SU-DHL-6 (cell line): ENCODE data around the gene BNIP2.
"Not testable (repeated sequence)": the region's sequence is repeated elsewhere in the genome, so short reads cannot be mapped to it uniquely, and the experiment has no call there.

Experiments
- H2AFZ ChIP-seq: fragments of 200-600 bp; sonication (generic); 2 replicates; pipeline ENCODE4 v1.6.1; 2014; ENCODE audit warnings: low read depth, mild to moderate bottlenecking, moderate library complexity, mixed read lengths, antibody characterized with exemption, low read length; ENCODE audit not compliant: severe bottlenecking
- H3F3A ChIP-seq: fragments of 200-600 bp; shearing (Covaris generic); 2 replicates; pipeline ENCODE4 v1.6.0; 2016; ENCODE audit warnings: antibody characterized with exemption, mild to moderate bottlenecking; ENCODE audit not compliant: insufficient read depth
- H3K27ac ChIP-seq: fragments of 200-600 bp; sonication (generic); 2 replicates; pipeline ENCODE4 v1.5.1; 2016; ENCODE audit warnings: low read depth, mild to moderate bottlenecking, low read length, moderate library complexity, mixed read lengths
- H3K27me3 ChIP-seq: fragments of 200-600 bp; sonication (generic), shearing (Covaris generic); 2 replicates; pipeline ENCODE4 v1.6.0; 2014; ENCODE audit warnings: mild to moderate bottlenecking, low read length
- H3K36me3 ChIP-seq: fragments of 200-600 bp; sonication (generic); 2 replicates; pipeline ENCODE4 v1.6.1; 2014; ENCODE audit warnings: mild to moderate bottlenecking, low read length, mixed read lengths
- H3K4me2 ChIP-seq: fragments of 300-600, 200-600 bp; shearing (Covaris generic), sonication (generic); 2 replicates; pipeline ENCODE4 v1.6.0; 2014; ENCODE audit warnings: low read length, low read depth, mild to moderate bottlenecking; ENCODE audit not compliant: poor library complexity, severe bottlenecking
- H3K4me3 ChIP-seq: fragments of 200-600 bp; sonication (generic); 2 replicates; pipeline ENCODE4 v1.5.1; 2014; ENCODE audit warnings: antibody characterized with exemption, low read length, mild to moderate bottlenecking, mixed read lengths; ENCODE audit not compliant: insufficient read depth, poor library complexity, severe bottlenecking
- H3K79me2 ChIP-seq: fragments of 200-600 bp; sonication (generic); 2 replicates; pipeline ENCODE4 v1.6.1; 2014; ENCODE audit warnings: mild to moderate bottlenecking, low read length, moderate library complexity; ENCODE audit not compliant: insufficient read depth
- H3K9ac ChIP-seq: fragments of 200-600 bp; sonication (generic); 2 replicates; pipeline ENCODE4 v1.7.0; 2014; ENCODE audit warnings: mild to moderate bottlenecking, low read length
- H3K9me2 ChIP-seq: fragments of 200-600 bp; sonication (generic); replicated peaks from 2 replicates; pipeline ENCODE4 v1.6.1; 2014; ENCODE audit warnings: low read length; ENCODE audit not compliant: insufficient read depth
- H3K9me3 ChIP-seq: fragments of 200-600 bp; sonication (generic); 2 replicates; pipeline ENCODE4 v1.6.1; 2014; ENCODE audit warnings: low read length, mixed read lengths; ENCODE audit not compliant: insufficient read depth
- H4K20me1 ChIP-seq: fragments of 200-600 bp; sonication (generic); 2 replicates; pipeline ENCODE4 v1.6.1; 2014; ENCODE audit warnings: low read depth, mild to moderate bottlenecking, antibody characterized with exemption, low read length, moderate library complexity, mixed read lengths
- EZH2phosphoT487 ChIP-seq: fragments of 200-600 bp; sonication (generic), shearing (Covaris generic); conservative IDR thresholded peaks from 2 replicates; pipeline ENCODE4 v1.6.1; 2018; ENCODE audit warnings: mild to moderate bottlenecking, antibody characterized with exemption, low read length, moderate library complexity, mixed read lengths
- TF ChIP-seq, protein P1 (sequence below): fragments of 200-600 bp; sonication (generic); IDR thresholded peaks from one replicate; pipeline ENCODE4 v1.5.1; 2017; ENCODE audit warnings: antibody characterized with exemption, mild to moderate bottlenecking, low read length, moderate library complexity; ENCODE audit not compliant: insufficient read depth, poor library complexity, severe bottlenecking

The BNIP2 gene

DNA sequence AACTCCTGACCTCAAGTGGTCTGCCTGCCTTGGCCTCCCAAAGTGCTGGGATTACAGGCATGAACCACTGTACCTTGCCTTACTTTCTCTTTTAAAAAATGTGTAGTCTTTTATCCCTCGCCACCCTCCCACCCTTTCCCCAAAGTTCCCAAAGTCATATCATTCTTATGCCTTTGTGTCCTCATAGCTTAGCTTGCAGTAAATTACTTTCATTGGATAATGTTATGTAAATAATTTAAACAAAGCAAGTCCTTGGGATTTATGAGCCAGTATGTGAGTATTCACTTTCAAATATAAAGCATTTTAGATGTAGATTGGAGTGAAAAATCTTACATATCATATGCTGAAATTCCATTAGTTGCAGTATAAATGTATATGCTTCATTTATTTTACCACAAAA lies 42.8 kb downstream of the BNIP2 start:
- TF ChIP-seq EZH2phosphoT487: no peak
- TF ChIP-seq, protein P1, sequence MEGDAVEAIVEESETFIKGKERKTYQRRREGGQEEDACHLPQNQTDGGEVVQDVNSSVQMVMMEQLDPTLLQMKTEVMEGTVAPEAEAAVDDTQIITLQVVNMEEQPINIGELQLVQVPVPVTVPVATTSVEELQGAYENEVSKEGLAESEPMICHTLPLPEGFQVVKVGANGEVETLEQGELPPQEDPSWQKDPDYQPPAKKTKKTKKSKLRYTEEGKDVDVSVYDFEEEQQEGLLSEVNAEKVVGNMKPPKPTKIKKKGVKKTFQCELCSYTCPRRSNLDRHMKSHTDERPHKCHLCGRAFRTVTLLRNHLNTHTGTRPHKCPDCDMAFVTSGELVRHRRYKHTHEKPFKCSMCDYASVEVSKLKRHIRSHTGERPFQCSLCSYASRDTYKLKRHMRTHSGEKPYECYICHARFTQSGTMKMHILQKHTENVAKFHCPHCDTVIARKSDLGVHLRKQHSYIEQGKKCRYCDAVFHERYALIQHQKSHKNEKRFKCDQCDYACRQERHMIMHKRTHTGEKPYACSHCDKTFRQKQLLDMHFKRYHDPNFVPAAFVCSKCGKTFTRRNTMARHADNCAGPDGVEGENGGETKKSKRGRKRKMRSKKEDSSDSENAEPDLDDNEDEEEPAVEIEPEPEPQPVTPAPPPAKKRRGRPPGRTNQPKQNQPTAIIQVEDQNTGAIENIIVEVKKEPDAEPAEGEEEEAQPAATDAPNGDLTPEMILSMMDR: no peak
- H3K4me2 ChIP-seq: no peak overlapping the region
- no peaks in the 10 kb centered on the region for H3K9me3 ChIP-seq
- no peak overlapping the region for H3K9ac ChIP-seq
- H3F3A ChIP-seq: peaks cover 12% of the 10 kb centered on the region
- H3K27me3 ChIP-seq: no peaks in the 10 kb centered on the region
- no peak overlapping the region for H2AFZ ChIP-seq
- no peak overlapping the region for H3K4me3 ChIP-seq
- H4K20me1 ChIP-seq: peaks cover 3% of the 10 kb centered on the region; the same call in 1 of the 2 replicates
- H3K9me2 ChIP-seq: no peaks in the 10 kb centered on the region
- H3K27ac ChIP-seq: no peak overlapping the region
- H3K36me3 ChIP-seq: peaks cover 36% of the 10 kb centered on the region; the same call in 1 of the 2 replicates
- H3K79me2 ChIP-seq: no peaks in the 10 kb centered on the region

DNA sequence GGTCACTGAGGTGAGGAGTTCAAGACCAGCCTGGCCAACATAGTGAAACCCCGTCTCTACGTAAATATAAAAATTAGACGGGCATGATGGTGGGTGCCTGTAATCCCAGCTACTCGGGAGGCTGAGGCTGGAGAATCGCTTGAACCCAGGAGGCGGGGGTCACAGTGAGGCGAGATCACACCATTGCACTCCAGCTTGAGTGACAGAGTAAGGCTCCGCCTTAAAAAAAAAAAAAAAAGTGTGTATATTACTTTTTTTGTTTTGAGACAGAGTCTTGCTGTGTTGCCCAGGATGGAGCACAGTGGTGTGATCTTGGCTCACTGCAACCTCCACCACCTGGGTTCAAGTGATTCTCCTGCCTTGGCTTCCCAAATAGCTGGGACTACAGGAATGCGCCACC lies 43.3 kb downstream of the BNIP2 start:
- Histone ChIP-seq H3K36me3 (peaks cover 34% of the 10 kb centered on the region; the same call in 1 of the 2 replicates), H3F3A (peaks cover 11% of the 10 kb centered on the region)
- H3K9ac ChIP-seq, H3K27me3 ChIP-seq, H3K79me2 ChIP-seq, H3K4me2 ChIP-seq, H2AFZ ChIP-seq, H3K27ac ChIP-seq, H3K9me2 ChIP-seq, H3K9me3 ChIP-seq, H3K4me3 ChIP-seq, H4K20me1 ChIP-seq: not testable (repeated sequence)

DNA sequence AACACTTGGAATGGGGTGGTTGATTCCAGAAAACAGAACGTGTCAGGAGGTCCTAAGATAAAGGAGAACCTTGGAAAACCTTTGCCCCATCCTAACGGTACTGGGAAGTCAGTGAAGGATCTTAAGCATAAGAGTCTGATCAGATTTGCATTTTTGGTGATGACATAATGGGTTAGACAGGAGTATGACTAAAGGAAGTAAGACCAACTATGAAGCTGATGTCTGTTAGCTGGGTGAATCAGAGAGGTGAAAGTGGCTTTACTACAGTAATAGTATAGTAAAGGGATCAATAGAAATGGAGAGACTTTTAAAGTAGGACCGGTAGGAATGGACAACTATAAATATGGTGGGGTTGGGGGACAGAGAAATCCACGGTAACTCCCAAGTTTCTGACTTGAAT lies 44.4 kb downstream of the BNIP2 start:
- no peak for TF ChIP-seq EZH2phosphoT487
- TF ChIP-seq, protein P1: no peak
- Histone ChIP-seq H3K79me2 (no peaks in the 10 kb centered on the region), H3F3A (peaks cover 8% of the 10 kb centered on the region), H2AFZ (no peak overlapping the region), H3K27ac (no peak overlapping the region), H4K20me1 (peaks cover 3% of the 10 kb centered on the region; the same call in 1 of the 2 replicates), H3K9me3 (no peaks in the 10 kb centered on the region), H3K4me3 (no peak overlapping the region), H3K36me3 (peaks cover 24% of the 10 kb centered on the region; the same call in 1 of the 2 replicates), H3K9ac (no peak overlapping the region), H3K4me2 (no peak overlapping the region), H3K27me3 (no peaks in the 10 kb centered on the region), H3K9me2 (no peaks in the 10 kb centered on the region)

DNA sequence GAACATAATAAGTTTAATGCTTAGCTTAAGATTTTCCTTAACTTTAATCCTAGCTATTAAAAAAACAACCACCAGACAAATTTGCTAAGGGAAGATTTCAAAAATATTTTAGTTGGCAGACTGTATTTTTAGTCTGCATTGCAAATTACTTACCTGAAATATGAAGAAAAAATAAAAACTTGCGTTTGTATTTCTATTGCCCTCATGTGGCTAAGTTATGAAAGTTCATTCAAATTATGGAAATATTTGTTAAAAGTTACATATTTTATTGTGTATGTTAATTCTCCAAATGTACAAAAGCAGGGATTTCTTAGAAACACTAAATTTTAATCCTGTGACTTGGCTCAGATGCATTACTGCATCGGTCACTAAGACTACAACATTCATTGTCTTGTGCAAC lies 46.8 kb downstream of the BNIP2 start:
- Histone ChIP-seq H3K27me3 (no peaks in the 10 kb centered on the region), H3F3A (peaks cover 8% of the 10 kb centered on the region), H2AFZ (no peak overlapping the region), H3K27ac (no peak overlapping the region), H3K9ac (no peak overlapping the region), H3K36me3 (peaks cover 21% of the 10 kb centered on the region; the same call in 1 of the 2 replicates), H3K4me2 (no peak overlapping the region), H3K4me3 (no peak overlapping the region), H3K9me3 (no peaks in the 10 kb centered on the region), H3K9me2 (no peaks in the 10 kb centered on the region), H4K20me1 (0 out of 2 replicates have a peak, but pooled peaks cover 3% of the 10 kb centered on the region), H3K79me2 (no peaks in the 10 kb centered on the region)
- TF ChIP-seq, protein P1: peak; percentile 28
- no peak for TF ChIP-seq EZH2phosphoT487

DNA sequence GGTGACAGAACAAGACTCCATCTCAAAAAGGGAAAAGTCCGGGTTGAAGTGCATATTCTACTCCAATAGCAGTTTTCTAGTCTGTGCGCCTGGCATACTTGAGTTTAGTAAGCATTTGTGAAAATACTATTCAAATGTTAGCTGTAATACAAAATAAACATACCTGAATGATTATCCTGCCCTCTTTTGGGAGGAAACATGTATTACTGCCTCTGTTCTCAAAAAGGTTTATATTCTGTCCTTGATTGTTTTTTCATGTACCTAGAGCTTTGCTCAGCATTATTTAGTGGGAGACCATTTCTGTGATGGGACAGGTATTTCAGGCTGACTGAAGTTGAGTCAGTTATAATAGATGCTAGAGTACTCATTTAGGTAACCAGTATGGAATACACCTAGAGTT lies 51.6 kb downstream of the BNIP2 start:
- not testable (repeated sequence) for H3K9ac ChIP-seq, H3K27me3 ChIP-seq, H3K4me3 ChIP-seq, H3K9me2 ChIP-seq, H3K4me2 ChIP-seq, H3F3A ChIP-seq, H4K20me1 ChIP-seq, H3K27ac ChIP-seq, H3K9me3 ChIP-seq, H3K79me2 ChIP-seq, H2AFZ ChIP-seq
- H3K36me3 ChIP-seq: peaks cover 16% of the 10 kb centered on the region; the same call in 1 of the 2 replicates
